GM18502 (cell line): ENCODE data around the gene IQSEC3.
"Not testable (repeated sequence)": the region's sequence is repeated elsewhere in the genome, so short reads cannot be mapped to it uniquely, and the experiment has no call there.

Experiments
- ATAC-seq: cut with Tn5 transposase; IDR thresholded peaks from one replicate; pipeline ENCODE4 v1.9.1; 2021; ENCODE audit warnings: mild to moderate bottlenecking; ENCODE audit not compliant: unreplicated experiment, poor library complexity

IQSEC3 gene

GRCh38 chr12:131732-132495, 65.3 kb downstream of the IQSEC3 start:
- no peak for ATAC-seq

- ATAC-seq: not testable (repeated sequence)
Measured at GRCh38 chr12:133616-134232, 67.2 kb downstream of the IQSEC3 start.

- no peak for ATAC-seq
Measured at GRCh38 chr12:135138-135537, 68.6 kb downstream of the IQSEC3 start.

- no peak for ATAC-seq
Measured at GRCh38 chr12:138171-138897, 71.8 kb downstream of the IQSEC3 start.

- no peak for ATAC-seq
Measured at GRCh38 chr12:138898-139534, 72.4 kb downstream of the IQSEC3 start.

GRCh38 chr12:139585-139984, 73.0 kb downstream of the IQSEC3 start:
- ATAC-seq: no peak

- no peak for ATAC-seq
Measured at GRCh38 chr12:140162-140561, 73.6 kb downstream of the IQSEC3 start.

GRCh38 chr12:143964-144649, 77.5 kb downstream of the IQSEC3 start:
- ATAC-seq: no peak

GRCh38 chr12:144650-145284, 78.2 kb downstream of the IQSEC3 start:
- ATAC-seq: no peak

- ATAC-seq: no peak
Measured at GRCh38 chr12:145369-145960, 78.9 kb downstream of the IQSEC3 start.

- ATAC-seq: no peak
Measured at GRCh38 chr12:147242-147641, 80.7 kb downstream of the IQSEC3 start.

- no peak for ATAC-seq
Measured at GRCh38 chr12:148676-149416, 82.3 kb downstream of the IQSEC3 start.

- ATAC-seq: no peak
Measured at GRCh38 chr12:151579-151978, 85.0 kb downstream of the IQSEC3 start.

- ATAC-seq: no peak
Measured at GRCh38 chr12:152440-152839, 85.9 kb downstream of the IQSEC3 start.

GRCh38 chr12:153080-153746, 86.6 kb downstream of the IQSEC3 start:
- ATAC-seq: peak; percentile 58

- no peak for ATAC-seq
Measured at GRCh38 chr12:154058-154457, 87.5 kb downstream of the IQSEC3 start.

- no peak for ATAC-seq
Measured at GRCh38 chr12:155006-155405, 88.4 kb downstream of the IQSEC3 start.

- no peak for ATAC-seq
Measured at GRCh38 chr12:155646-156045, 89.1 kb downstream of the IQSEC3 start.
